ENCODE results near the gene NME8.

NME8 gene

GRCh38 chr7:37831244-37831643, 17.2 kb upstream of the NME8 start:
- TF ChIP-seq CTCF (IDR thresholded peaks at IDR 0.05; ENCODE audit: borderline replicate concordance, control extremely low read depth, extremely low read depth, insufficient read depth, missing control alignments), result no peak
- in situ Hi-C loops (cut with MboI; ENCODE audit: low sequenced_read_pairs, unreplicated experiment), result loop anchor here (25.0 kb wide), 3 partner anchors 194 to 619 kb away; no protein-coding TSS in a partner anchor
- DNase-seq (ENCODE audit: low spot score), result no peak

- in situ Hi-C loops (cut with MboI; ENCODE audit: low sequenced_read_pairs, unreplicated experiment), result loop anchor here (25.0 kb wide), 3 partner anchors 195 to 620 kb away; no protein-coding TSS in a partner anchor
- peak; percentile 26 for DNase-seq (ENCODE audit: low spot score)
- peak; percentile 72 for TF ChIP-seq CTCF (IDR thresholded peaks at IDR 0.05; ENCODE audit: borderline replicate concordance, control extremely low read depth, extremely low read depth, insufficient read depth, missing control alignments)
These were observed 16.2 kb upstream of the NME8 start for GRCh38 chr7:37832194-37832593.

DNA sequence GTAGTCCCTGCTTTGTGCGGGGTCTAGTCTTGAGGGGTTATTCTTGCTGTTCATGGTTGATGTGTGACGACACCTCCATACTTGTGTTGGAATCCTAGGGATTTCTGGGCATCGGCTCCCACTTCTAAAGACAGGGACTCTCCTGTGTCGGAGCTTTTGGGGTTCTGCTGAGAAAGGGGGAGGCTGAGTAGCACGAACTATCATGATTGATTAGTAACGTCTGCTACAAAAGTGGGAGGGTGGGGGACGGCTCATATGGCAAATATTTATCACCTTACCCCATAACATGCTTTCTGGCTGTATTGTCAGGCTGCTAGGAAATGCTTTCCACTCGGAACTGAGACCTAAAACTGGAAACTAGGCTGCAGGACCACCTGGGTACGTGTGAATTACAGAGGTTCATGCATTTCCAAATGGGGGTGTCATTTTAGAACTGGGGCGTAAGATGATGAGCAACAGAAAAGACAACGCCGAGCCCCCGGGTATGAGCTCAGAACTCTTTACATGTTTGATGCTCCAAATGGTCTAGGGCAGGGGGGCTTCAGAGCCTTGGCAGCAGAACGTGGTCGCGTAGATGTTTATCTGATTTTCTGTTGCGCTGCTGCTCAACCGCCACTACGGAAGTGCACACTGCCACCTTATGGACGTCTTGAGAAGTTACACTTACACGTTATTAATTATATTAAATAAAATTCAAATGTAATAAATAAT, 15.1 kb upstream of the NME8 start:
- in situ Hi-C loops (cut with MboI; ENCODE audit: low sequenced_read_pairs, unreplicated experiment), result loop anchor here (25.0 kb wide), 3 partner anchors 196 to 621 kb away; no protein-coding TSS in a partner anchor
- DNase-seq (ENCODE audit: low spot score), result peak; percentile 46
- peak; percentile 41 for TF ChIP-seq CTCF (IDR thresholded peaks at IDR 0.05; ENCODE audit: borderline replicate concordance, control extremely low read depth, extremely low read depth, insufficient read depth, missing control alignments)

- no peak for TF ChIP-seq CTCF (IDR thresholded peaks at IDR 0.05; ENCODE audit: borderline replicate concordance, control extremely low read depth, extremely low read depth, insufficient read depth, missing control alignments)
- in situ Hi-C loops (cut with MboI; ENCODE audit: low sequenced_read_pairs, unreplicated experiment), result loop anchor here (25.0 kb wide), 3 partner anchors 196 to 621 kb away; no protein-coding TSS in a partner anchor
- DNase-seq (ENCODE audit: low spot score), result no peak
These were observed 14.6 kb upstream of the NME8 start for GRCh38 chr7:37833818-37834146.

GRCh38 chr7:37853468-37853867, 5.1 kb downstream of the NME8 start:
- DNase-seq (ENCODE audit: low spot score), result peak; percentile 30
- in situ Hi-C loops (cut with MboI; ENCODE audit: low sequenced_read_pairs, unreplicated experiment), result no loop called here
- no peak for TF ChIP-seq CTCF (IDR thresholded peaks at IDR 0.05; ENCODE audit: borderline replicate concordance, control extremely low read depth, extremely low read depth, insufficient read depth, missing control alignments)

- no peak for TF ChIP-seq CTCF (IDR thresholded peaks at IDR 0.05; ENCODE audit: borderline replicate concordance, control extremely low read depth, extremely low read depth, insufficient read depth, missing control alignments)
- DNase-seq (ENCODE audit: low spot score), result no peak
- in situ Hi-C loops (cut with MboI; ENCODE audit: low sequenced_read_pairs, unreplicated experiment), result no loop called here
These were observed 33.7 kb downstream of the NME8 start for GRCh38 chr7:37882086-37882485.

All from GM13976 (cell line).